A549 (cell line): ENCODE data around the gene GBP2. TPM values are rescaled to one million over a fixed set of nuclear protein-coding genes. Genes with fewer than 3 reads are reported as not detected.

ENCODE experiments used
- ATAC-seq, 2 experiments: fragments of 200-7000 bp in 1 of 2; fragments of >200 bp in 1 of 2; cut with Nextera tagmentation in 1 of 2; cut with Tn5 transposase in 1 of 2; 3 replicates each; pipeline versions ENCODE4 v1.8.0 to v1.9.1; 2018 to 2020; ENCODE audit warnings: mild to moderate bottlenecking in 1 of 2, moderate library complexity in 1 of 2
- CTCF ChIA-PET: fragments of 300-600 bp; sonication (Branson Sonifier 250); formaldehyde crosslinking; extraction: SDS; loops from one replicate; lab custom pipeline; 2021; ENCODE audit warnings: antibody characterized with exemption, inconsistent platforms; lab: Yijun Ruan, JAX
- POLR2A ChIA-PET: fragments of 350-600 bp; formaldehyde crosslinking; extraction: SDS; loops from one replicate; lab custom pipeline; 2021; ENCODE audit warnings: antibody characterized with exemption, inconsistent platforms; lab: Yijun Ruan, JAX
- DNase-seq, 2 experiments: peaks; one replicate each; pipeline versions ENCODE4 v3.0.0 to v3.0.0-alpha.2; 2011 to 2016; ENCODE audit warnings: low read depth in 1 of 2, low spot score in 1 of 2
- FAIRE-seq: peaks from 2 replicates; lab custom pipeline; 2011; peaks lifted over from hg19 to GRCh38; lab: Jason Lieb, UNC
- H3K27ac ChIP-seq, 2 experiments: fragments of >200 bp; sonication (Bioruptor Twin); formaldehyde crosslinking; 3 replicates each; pipeline ENCODE4 v1.5.1; 2016 to 2017
- H3K4me1 ChIP-seq: fragments of >200 bp; sonication (Bioruptor Twin); formaldehyde crosslinking; 3 replicates; pipeline ENCODE4 v1.6.1; 2016
- H3K4me2 ChIP-seq: fragments of >200 bp; sonication (Bioruptor Twin); formaldehyde crosslinking; 3 replicates; pipeline ENCODE4 v1.6.1; 2016
- H3K4me3 ChIP-seq: fragments of >200 bp; sonication (Bioruptor Twin); formaldehyde crosslinking; 3 replicates; pipeline ENCODE4 v1.5.1; 2016
- H3K9me3 ChIP-seq: fragments of >200 bp; sonication (Bioruptor Twin); formaldehyde crosslinking; 3 replicates; pipeline ENCODE4 v1.6.1; 2016
- ATOH8 ChIP-seq: fragments of 250-450 bp; sonication (Bioruptor Pico); IDR thresholded peaks from 2 replicates; pipeline ENCODE4 v1.5.0; 2020; ENCODE audit warnings: low read depth, mild to moderate bottlenecking, moderate library complexity
- BHLHE40 ChIP-seq: IDR thresholded peaks from 2 replicates; pipeline ENCODE4 v1.6.1; 2012; ENCODE audit warnings: low read depth, low read length, inconsistent platforms
- CBX8 ChIP-seq: fragments of 200-600 bp; sonication (generic); IDR thresholded peaks from 2 replicates; pipeline ENCODE4 v1.6.1; 2016
- CEBPB ChIP-seq, 2 experiments: fragments of >200 bp in 1 of 2; sonication (Bioruptor Twin) in 1 of 2; formaldehyde crosslinking in 1 of 2; IDR thresholded peaks; 2 replicates each; pipeline ENCODE4 v1.6.1; 2012 to 2016
- CHD2 ChIP-seq: fragments of 150-350 bp; IDR thresholded peaks from 2 replicates; pipeline ENCODE4 v1.6.1; 2014; ENCODE audit warnings: low read length; ENCODE audit not compliant: partially characterized antibody
- CTCF ChIP-seq: fragments of >200 bp; sonication (Bioruptor Twin); formaldehyde crosslinking; IDR thresholded peaks from 3 replicates; pipeline ENCODE4 v1.5.1; 2016
- EHMT2 ChIP-seq: fragments of 200-600 bp; sonication (generic); IDR thresholded peaks from 2 replicates; pipeline ENCODE4 v1.6.1; 2016; ENCODE audit warnings: antibody characterized with exemption, low read depth, mild to moderate bottlenecking, moderate library complexity
- EP300 ChIP-seq, 2 experiments: fragments of >200 bp; sonication (Bioruptor Twin); formaldehyde crosslinking; IDR thresholded peaks; 2 replicates in 1 of 2; 3 replicates in 1 of 2; pipeline ENCODE4 v1.6.1; 2016 to 2017
- FOSB ChIP-seq: fragments of 250-450 bp; sonication (Bioruptor Pico); IDR thresholded peaks from 2 replicates; pipeline ENCODE4 v1.5.0; 2020; ENCODE audit warnings: mild to moderate bottlenecking, moderate library complexity
- GATA3 ChIP-seq: IDR thresholded peaks from 2 replicates; pipeline ENCODE4 v1.6.1; 2012; ENCODE audit warnings: borderline replicate concordance
- HOXA7 ChIP-seq: fragments of 250-450 bp; sonication (Bioruptor Pico); IDR thresholded peaks from 2 replicates; pipeline ENCODE4 v1.5.0; 2020; ENCODE audit warnings: mild to moderate bottlenecking, moderate library complexity
- JUNB ChIP-seq: fragments of >200 bp; sonication (Bioruptor Twin); formaldehyde crosslinking; IDR thresholded peaks from 2 replicates; pipeline ENCODE4 v1.6.1; 2016
- MYC ChIP-seq: IDR thresholded peaks from 2 replicates; pipeline ENCODE4 v1.6.1; 2012; ENCODE audit warnings: mild to moderate bottlenecking, inconsistent platforms, low read length, improper control_type of control experiment, borderline replicate concordance
- PHF8 ChIP-seq: fragments of 200-600 bp; sonication (generic); IDR thresholded peaks from 2 replicates; pipeline ENCODE4 v1.6.1; 2016; ENCODE audit warnings: low read depth, mild to moderate bottlenecking, antibody characterized with exemption, moderate library complexity, borderline replicate concordance
- REST ChIP-seq: fragments of 200-600 bp; sonication (generic); IDR thresholded peaks from 2 replicates; pipeline ENCODE4 v1.6.1; 2016; ENCODE audit warnings: antibody characterized with exemption, mild to moderate bottlenecking, moderate library complexity
- SMC3 ChIP-seq: fragments of >200 bp; sonication (Bioruptor Twin); formaldehyde crosslinking; IDR thresholded peaks from 3 replicates; pipeline ENCODE4 v1.6.1; 2018; ENCODE audit warnings: inconsistent platforms
- TFCP2L1 ChIP-seq: fragments of 250-450 bp; sonication (Bioruptor Pico); IDR thresholded peaks from 2 replicates; pipeline ENCODE4 v1.5.0; 2021; ENCODE audit warnings: mild to moderate bottlenecking
- ZFP36 ChIP-seq: fragments of 450-650 bp; IDR thresholded peaks from 2 replicates; pipeline ENCODE4 v1.6.1; 2014; ENCODE audit warnings: borderline replicate concordance; ENCODE audit not compliant: partially characterized antibody
- WGBS: methylation state at CpG from one replicate; pipeline ENCODE4 v1.1.6; 2017; ENCODE audit errors: missing lambda C conversion rate; 5-methylcytosine and 5-hydroxymethylcytosine counted together
- polyA plus RNA-seq, 4 experiments: library from polyadenylated mRNA; depleted of rRNA in 3 of 4; stranded (reverse); fragments of >200 nt; fragmentation: RNase III in 1 of 4; extraction: RNeasy Plus Mini Kit Qiagen cat#74134 plus additional on column Dnase treatment in 1 of 4; gene quantifications; 2 replicates in 3 of 4; 3 replicates in 1 of 4; pipeline ENCODE4 v1.2.3, GENCODE V29; 2011 to 2017

GBP2 gene
- polyA plus RNA-seq, 2 of the 4 experiments (the other 2 are of a cell fraction), result 1.3 to 1.9 TPM

GRCh38 chr1:89063094-89063493, 62.8 kb downstream of the GBP2 start:
- ChIA-PET POLR2A (no interaction called here), CTCF (no interaction called here)
- Histone ChIP-seq H3K27ac (no peak overlapping the region), H3K4me3 (no peak overlapping the region), H3K4me1 (no peaks in the 10 kb centered on the region), H3K9me3 (no peaks in the 10 kb centered on the region), H3K4me2 (no peak overlapping the region)
- ATAC-seq, result no peak
- no peak for TF ChIP-seq EHMT2
- no peak for TF ChIP-seq CTCF
- TF ChIP-seq ATOH8 (CRISPR knock-in tag), result no peak
- TF ChIP-seq CEBPB (IDR thresholded peaks at IDR 0.05), result no peak
- TF ChIP-seq SMC3, result no peak
- no peak for TF ChIP-seq PHF8
- TF ChIP-seq MYC, result no peak
- TF ChIP-seq BHLHE40, result no peak
- TF ChIP-seq CBX8, result no peak
- no peak for TF ChIP-seq TFCP2L1 (CRISPR knock-in tag)
- no peak for TF ChIP-seq FOSB (CRISPR knock-in tag)
- TF ChIP-seq CHD2, result no peak
- TF ChIP-seq HOXA7, result no peak
- no peak for TF ChIP-seq REST
- TF ChIP-seq GATA3, result no peak
- FAIRE-seq, result no peak
- WGBS, result 44% methylated on average over 3 of the region's 3 CpGs
- no peak for DNase-seq

- H3K9me3 ChIP-seq, result no peaks in the 10 kb centered on the region
- TF ChIP-seq ZFP36, result no peak
- TF ChIP-seq CBX8, result no peak
- TF ChIP-seq FOSB (CRISPR knock-in tag), result no peak
- TF ChIP-seq JUNB, result no peak
- no peak for TF ChIP-seq EP300 (IDR thresholded peaks at IDR 0.05)
- TF ChIP-seq, all 56 proteins: peak for 0
- ChIA-PET POLR2A (no interaction called here), CTCF (no interaction called here)
- no peak for ATAC-seq
- H3K27ac ChIP-seq, result no peak overlapping the region
- no peak overlapping the region for H3K4me2 ChIP-seq
- no peak for DNase-seq
- H3K4me3 ChIP-seq, result no peak overlapping the region
- H3K4me1 ChIP-seq, result no peaks in the 10 kb centered on the region
- 44% methylated on average over 5 of the region's 5 CpGs for WGBS
- FAIRE-seq, result no peak
Observed at GRCh38 chr1:89060091-89060490, 65.8 kb downstream of the GBP2 start.

Other genes starting within 250 kb of the GBP2 start
- 32.5 and 34.1 TPM in 2 replicates for gene GTF2B, start 234.5 kb downstream of the GBP2 start, polyA plus RNA-seq (2011; rRNA removed)
- 21.7 to 24.8 TPM (median 22.4 TPM) in 3 replicates for gene GTF2B, start 234.5 kb downstream of the GBP2 start, polyA plus RNA-seq (2017; fragmentation: RNase III; extraction: RNeasy Plus Mini Kit Qiagen cat#74134 plus additional on column Dnase treatment)
- 14.0 and 16.7 TPM in 2 replicates for gene KYAT3, start 133.5 kb downstream of the GBP2 start, polyA plus RNA-seq (2011; rRNA removed)
- 9.0 to 11.2 TPM (median 10.2 TPM) in 3 replicates for gene KYAT3, start 133.5 kb downstream of the GBP2 start, polyA plus RNA-seq (2017; fragmentation: RNase III; extraction: RNeasy Plus Mini Kit Qiagen cat#74134 plus additional on column Dnase treatment)
- gene RBMXL1, start 133.5 kb downstream of the GBP2 start, polyA plus RNA-seq (2011; rRNA removed), result 3.7 and 3.8 TPM in 2 replicates
- gene RBMXL1, start 133.5 kb downstream of the GBP2 start, polyA plus RNA-seq (2017; fragmentation: RNase III; extraction: RNeasy Plus Mini Kit Qiagen cat#74134 plus additional on column Dnase treatment), result 2.6 to 3.0 TPM (median 2.7 TPM) in 3 replicates
- 1.9 and 2.4 TPM in 2 replicates for gene GBP3, start 103.2 kb downstream of the GBP2 start, polyA plus RNA-seq (2011; rRNA removed)
- gene GBP3, start 103.2 kb downstream of the GBP2 start, polyA plus RNA-seq (2017; fragmentation: RNase III; extraction: RNeasy Plus Mini Kit Qiagen cat#74134 plus additional on column Dnase treatment), result 0.93 to 1.1 TPM (median 0.98 TPM) in 3 replicates
- 0.37 and 0.39 TPM in 2 replicates for gene GBP1, start 60.9 kb downstream of the GBP2 start, polyA plus RNA-seq (2011; rRNA removed)
- 0.10 to 0.47 TPM (median 0.46 TPM) in 3 replicates for gene GBP1, start 60.9 kb downstream of the GBP2 start, polyA plus RNA-seq (2017; fragmentation: RNase III; extraction: RNeasy Plus Mini Kit Qiagen cat#74134 plus additional on column Dnase treatment)
- gene GBP7, start 49.9 kb upstream of the GBP2 start, polyA plus RNA-seq (2011; rRNA removed), result not detected in 2 replicates
- not detected in 3 replicates for gene GBP7, start 49.9 kb upstream of the GBP2 start, polyA plus RNA-seq (2017; fragmentation: RNase III; extraction: RNeasy Plus Mini Kit Qiagen cat#74134 plus additional on column Dnase treatment)
- gene GBP4, start 72.8 kb upstream of the GBP2 start, polyA plus RNA-seq (2011; rRNA removed), result not detected in 2 replicates
- not detected in 3 replicates for gene GBP4, start 72.8 kb upstream of the GBP2 start, polyA plus RNA-seq (2017; fragmentation: RNase III; extraction: RNeasy Plus Mini Kit Qiagen cat#74134 plus additional on column Dnase treatment)
- gene GBP5, start 146.7 kb upstream of the GBP2 start, polyA plus RNA-seq (2011; rRNA removed), result 0.04 and 0.07 TPM in 2 replicates
- gene GBP5, start 146.7 kb upstream of the GBP2 start, polyA plus RNA-seq (2017; fragmentation: RNase III; extraction: RNeasy Plus Mini Kit Qiagen cat#74134 plus additional on column Dnase treatment), result not detected in 3 replicates
- 0.04 TPM in 1 of 2 replicates, not detected in the other for gene GBP6, start 237.9 kb upstream of the GBP2 start, polyA plus RNA-seq (2011; rRNA removed)
- gene GBP6, start 237.9 kb upstream of the GBP2 start, polyA plus RNA-seq (2017; fragmentation: RNase III; extraction: RNeasy Plus Mini Kit Qiagen cat#74134 plus additional on column Dnase treatment), result not detected in 3 replicates